ENCODE data around the gene EREG. TPM values are rescaled to one million over a fixed set of nuclear protein-coding genes. Genes with fewer than 3 reads are reported as not detected.

The EREG gene
- total RNA-seq, 4 donors from 2014 or later: 8.0 to 122 (median 11.9) TPM

- Histone ChIP-seq H3K27ac (no peak overlapping the region), H3K27me3 (no peaks in the 10 kb centered on the region), H3K36me3 (no peaks in the 10 kb centered on the region), H3K4me1 (peaks cover 0 to 11% (median 5%) of the 10 kb centered on the region in 3 donors), H3K9me3 (no peaks in the 10 kb centered on the region), H3K4me3 (no peak overlapping the region)
- intact Hi-C loops (cut with DNase I): no loop called here
- no peak for TF ChIP-seq POLR2A (IDR thresholded peaks at IDR 0.05)
- no peak for TF ChIP-seq CTCF (IDR thresholded peaks at IDR 0.05)
- WGBS, 2 donors: 61 to 65% methylated on average over 9 of the region's 9 CpGs
- no peak for DNase-seq
These were observed 34.6 kb upstream of the EREG start for GRCh38 chr4:74330295-74330750.

DNA sequence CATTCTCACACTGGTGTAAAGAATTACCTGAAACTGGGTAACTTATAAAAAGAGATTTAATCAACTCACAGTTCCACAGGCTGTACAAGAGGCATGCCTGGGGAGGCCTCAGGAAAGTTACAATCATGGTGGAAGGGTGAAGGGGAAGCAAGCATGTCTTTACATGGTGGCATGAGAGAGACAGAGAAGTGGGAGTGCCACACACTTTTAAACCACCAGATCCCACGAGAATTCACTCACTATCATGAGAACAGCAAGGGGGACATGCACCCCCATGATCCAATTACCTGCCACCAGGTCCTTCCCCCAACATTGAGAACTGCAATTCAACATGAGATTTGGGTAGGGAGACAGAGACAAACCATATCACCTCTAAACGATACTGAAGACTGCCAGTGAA, 33.7 kb upstream of the EREG start:
- Histone ChIP-seq H3K9me3 (no peaks in the 10 kb centered on the region), H3K27me3 (no peaks in the 10 kb centered on the region), H3K27ac (no peak overlapping the region), H3K4me3 (no peak overlapping the region), H3K36me3 (no peaks in the 10 kb centered on the region), H3K4me1 (peaks cover 0 to 11% (median 5%) of the 10 kb centered on the region in 3 donors)
- DNase-seq: no peak
- TF ChIP-seq CTCF (IDR thresholded peaks at IDR 0.05) (no peak), POLR2A (IDR thresholded peaks at IDR 0.05) (no peak)
- 63 to 68% methylated on average over 2 of the region's 2 CpGs for WGBS, 2 donors
- intact Hi-C loops (cut with DNase I): no loop called here

DNA sequence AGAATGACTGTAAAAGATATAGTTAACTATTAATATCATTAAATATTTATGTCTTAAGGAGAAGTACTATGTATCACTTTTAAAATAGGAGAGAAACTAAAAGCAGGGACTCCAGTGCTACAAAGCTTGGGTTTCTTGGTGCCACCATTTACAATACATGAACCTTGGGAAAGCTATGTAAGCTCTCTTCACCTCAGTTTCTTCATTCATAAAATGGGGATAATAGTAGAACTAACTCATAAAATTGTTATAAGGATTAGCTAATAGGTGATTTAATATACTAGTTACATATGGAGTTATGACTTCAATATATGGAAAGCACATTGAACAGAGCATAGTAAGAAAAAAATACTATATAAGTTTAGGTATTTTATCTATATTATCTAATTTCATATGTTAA, 33.0 kb upstream of the EREG start:
- H3K4me3 ChIP-seq: no peak overlapping the region
- H3K4me1 ChIP-seq: peaks cover 0 to 11% (median 5%) of the 10 kb centered on the region in 3 donors
- no peaks in the 10 kb centered on the region for H3K36me3 ChIP-seq
- TF ChIP-seq POLR2A (IDR thresholded peaks at IDR 0.05) (no peak), CTCF (IDR thresholded peaks at IDR 0.05) (no peak)
- no peak overlapping the region for H3K27ac ChIP-seq
- intact Hi-C loops (cut with DNase I): no loop called here
- no peaks in the 10 kb centered on the region for H3K27me3 ChIP-seq
- no peaks in the 10 kb centered on the region for H3K9me3 ChIP-seq
- no peak for DNase-seq

DNA sequence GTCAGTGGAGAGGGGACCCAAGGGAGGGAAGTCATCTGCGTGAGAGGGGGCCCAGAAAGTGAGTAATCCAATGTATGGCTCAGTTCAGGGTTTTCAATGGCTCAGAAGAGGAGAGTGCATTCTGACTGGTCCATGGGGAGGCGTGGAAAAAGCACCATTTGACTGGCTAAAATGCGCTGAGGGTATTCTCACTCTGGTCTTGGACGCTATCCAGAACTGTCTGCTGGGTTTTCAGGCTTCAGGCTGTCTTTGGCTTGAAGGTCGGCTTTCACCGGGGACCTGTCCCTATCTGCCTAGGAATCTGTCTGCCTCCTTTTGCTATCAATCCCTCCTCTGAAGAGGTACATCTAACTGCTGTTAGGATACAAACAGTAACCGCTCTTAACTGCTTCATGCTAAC, 30.3 kb upstream of the EREG start:
- H3K27me3 ChIP-seq: no peaks in the 10 kb centered on the region
- H3K4me3 ChIP-seq: no peak overlapping the region
- TF ChIP-seq POLR2A (IDR thresholded peaks at IDR 0.05): no peak
- TF ChIP-seq CTCF (IDR thresholded peaks at IDR 0.05): no peak
- 86 to 91% methylated on average over 7 of the region's 7 CpGs for WGBS, 2 donors
- H3K36me3 ChIP-seq: no peaks in the 10 kb centered on the region
- intact Hi-C loops (cut with DNase I): no loop called here
- no peak overlapping the region for H3K27ac ChIP-seq
- no peaks in the 10 kb centered on the region for H3K4me1 ChIP-seq
- no peak for DNase-seq
- no peaks in the 10 kb centered on the region for H3K9me3 ChIP-seq

- Histone ChIP-seq H3K4me1 (no peaks in the 10 kb centered on the region), H3K27me3 (no peaks in the 10 kb centered on the region), H3K4me3 (no peak overlapping the region), H3K36me3 (no peaks in the 10 kb centered on the region), H3K9me3 (no peaks in the 10 kb centered on the region), H3K27ac (no peak overlapping the region)
- intact Hi-C loops (cut with DNase I): no loop called here
- no peak for DNase-seq
- 58 to 84% methylated on average over 5 of the region's 5 CpGs for WGBS, 2 donors
- no peak for TF ChIP-seq CTCF (IDR thresholded peaks at IDR 0.05)
- TF ChIP-seq POLR2A (IDR thresholded peaks at IDR 0.05): no peak
These were observed 29.5 kb upstream of the EREG start for GRCh38 chr4:74335341-74336021.

Measured in esophagus squamous epithelium (tissue), 5 donors.